CD4-positive, alpha-beta T cell treated with Interleukin-15 for 1 hour (primary cell): ENCODE data around the gene SLC1A4.
A peak's percentile ranks its signal among the peaks of the same experiment; 100 is the strongest.
"Not testable (repeated sequence)": the region's sequence is repeated elsewhere in the genome, so short reads cannot be mapped to it uniquely, and the experiment has no call there.

Experiments used
- DNase-seq: peaks from one replicate; pipeline ENCODE4 v3.0.0-alpha.2; 2020

The SLC1A4 gene

GRCh38 chr2:65027616-65028244 lies 38.5 kb downstream of the SLC1A4 start:
- no peak for DNase-seq

GRCh38 chr2:65030476-65031332 lies 41.5 kb downstream of the SLC1A4 start:
- DNase-seq, result no peak

DNA sequence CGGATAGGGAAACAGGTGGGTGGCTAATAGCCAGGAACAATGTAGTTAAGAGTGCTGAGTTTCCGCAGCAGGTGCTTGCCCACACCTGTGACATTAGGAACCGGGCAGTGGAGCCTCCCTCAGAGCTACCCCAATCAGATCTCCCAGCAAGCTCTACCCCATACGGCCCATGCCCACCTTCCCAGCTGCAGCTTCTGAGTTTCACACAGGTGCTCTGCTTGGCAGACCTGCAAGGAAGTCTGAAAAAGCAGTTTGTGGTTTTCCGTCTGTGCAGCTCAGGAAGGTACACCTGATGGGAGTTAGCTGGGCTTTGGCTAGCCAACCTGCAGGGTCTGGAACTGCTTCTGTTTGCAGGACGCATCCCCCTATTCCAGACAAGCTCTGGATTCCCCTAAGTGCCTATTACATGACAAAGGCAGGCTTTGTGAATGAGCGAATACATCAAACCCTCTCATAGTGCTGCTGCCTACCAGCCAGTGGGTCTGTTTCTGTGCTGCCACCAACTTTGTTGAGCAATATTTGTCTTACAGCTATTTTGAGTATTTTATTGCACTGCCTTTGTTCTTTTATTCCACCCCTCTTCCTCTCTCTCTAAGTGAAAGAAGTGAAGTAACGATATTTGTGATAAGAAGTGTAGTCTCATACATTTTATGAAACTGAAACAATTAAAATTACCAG lies 42.3 kb downstream of the SLC1A4 start:
- peak; percentile 31 for DNase-seq

- DNase-seq, result no peak
Observed at GRCh38 chr2:65032019-65032975, 43.1 kb downstream of the SLC1A4 start.

- DNase-seq, result no peak
Observed at GRCh38 chr2:65033178-65033577, 44.0 kb downstream of the SLC1A4 start.

DNA sequence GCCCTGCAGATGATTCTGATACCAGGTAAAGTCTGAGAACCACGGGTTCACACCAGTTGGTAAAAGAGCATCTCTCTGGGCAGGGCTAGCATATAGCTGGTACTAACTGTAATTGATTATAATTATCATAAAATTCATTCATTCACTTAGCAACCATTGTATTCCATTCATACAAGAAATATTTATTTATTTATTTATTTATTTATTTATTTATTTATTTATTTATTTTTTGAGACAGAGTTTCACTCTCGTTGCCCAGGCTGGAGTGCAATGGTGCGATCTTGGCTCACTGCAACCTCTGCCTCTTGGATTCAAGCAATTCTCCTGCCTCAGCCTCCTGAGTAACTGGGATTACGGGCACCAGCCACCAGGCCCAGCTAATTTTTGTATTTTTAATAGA lies 44.5 kb downstream of the SLC1A4 start:
- not testable (repeated sequence) for DNase-seq

DNA sequence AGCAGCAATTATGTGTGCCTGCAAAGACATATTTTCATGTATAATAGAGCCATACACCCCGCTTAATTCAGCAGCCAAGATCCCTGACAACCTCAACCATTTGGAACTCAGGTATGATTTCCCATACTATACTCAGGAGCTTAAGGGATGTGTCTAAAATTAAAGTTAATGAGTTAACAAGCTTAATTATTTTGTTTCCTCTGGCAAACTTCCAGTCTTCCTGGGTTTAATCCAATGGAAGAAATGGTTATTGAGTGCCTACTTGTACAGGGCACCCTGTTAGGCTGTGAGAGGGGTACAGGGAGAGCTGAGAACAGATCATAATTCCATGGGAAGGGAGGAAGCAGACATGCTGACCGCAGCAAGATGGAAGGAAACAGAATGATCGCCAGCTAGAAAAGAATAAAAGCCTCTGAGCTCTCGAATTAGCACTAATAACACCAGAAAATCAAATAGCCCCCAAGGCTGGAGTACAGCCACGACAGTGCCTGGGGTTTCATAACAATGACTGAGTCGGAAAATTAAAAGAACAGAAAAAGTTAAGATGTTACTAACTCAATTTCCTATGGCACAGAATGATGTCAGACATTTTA lies 46.2 kb downstream of the SLC1A4 start:
- no peak for DNase-seq

DNA sequence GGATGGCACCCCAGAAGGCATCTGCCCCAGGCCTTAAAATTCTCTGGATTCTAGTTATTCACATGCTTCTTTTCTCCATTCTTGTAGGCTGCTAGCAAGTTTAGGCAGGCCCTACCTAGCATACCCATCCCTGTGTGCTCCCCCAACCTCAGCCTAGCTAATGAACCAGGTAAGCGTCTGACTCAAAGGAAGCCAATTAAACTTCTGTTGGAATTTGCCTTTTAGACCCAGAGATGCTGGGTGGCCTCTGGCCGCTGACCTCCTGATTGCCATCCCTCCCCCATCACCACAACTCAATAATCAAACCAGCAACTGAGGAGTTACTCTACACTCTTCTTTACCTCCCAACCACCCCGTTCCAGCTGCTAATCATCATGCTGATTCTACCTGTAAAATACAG lies 48.0 kb downstream of the SLC1A4 start:
- DNase-seq, result no peak

DNA sequence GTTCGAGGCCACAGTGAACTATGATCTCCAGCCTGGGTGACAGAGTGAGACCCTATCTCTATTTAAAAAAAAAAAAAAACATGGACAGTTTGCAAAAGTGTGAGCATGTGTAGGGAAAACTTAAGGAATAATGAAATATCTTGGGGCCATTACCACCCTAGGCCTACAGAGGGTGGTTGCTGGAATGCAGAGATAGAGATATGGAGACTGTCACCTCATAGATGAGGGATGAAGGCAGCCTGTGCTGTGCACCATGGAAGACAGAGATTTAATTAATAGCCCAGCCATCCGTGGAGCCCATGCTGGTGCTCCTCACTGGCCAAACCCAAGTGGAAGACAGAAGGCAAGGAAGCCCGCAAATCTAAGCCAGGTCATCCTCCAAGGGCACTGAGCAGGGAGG lies 50.4 kb downstream of the SLC1A4 start:
- no peak for DNase-seq

DNA sequence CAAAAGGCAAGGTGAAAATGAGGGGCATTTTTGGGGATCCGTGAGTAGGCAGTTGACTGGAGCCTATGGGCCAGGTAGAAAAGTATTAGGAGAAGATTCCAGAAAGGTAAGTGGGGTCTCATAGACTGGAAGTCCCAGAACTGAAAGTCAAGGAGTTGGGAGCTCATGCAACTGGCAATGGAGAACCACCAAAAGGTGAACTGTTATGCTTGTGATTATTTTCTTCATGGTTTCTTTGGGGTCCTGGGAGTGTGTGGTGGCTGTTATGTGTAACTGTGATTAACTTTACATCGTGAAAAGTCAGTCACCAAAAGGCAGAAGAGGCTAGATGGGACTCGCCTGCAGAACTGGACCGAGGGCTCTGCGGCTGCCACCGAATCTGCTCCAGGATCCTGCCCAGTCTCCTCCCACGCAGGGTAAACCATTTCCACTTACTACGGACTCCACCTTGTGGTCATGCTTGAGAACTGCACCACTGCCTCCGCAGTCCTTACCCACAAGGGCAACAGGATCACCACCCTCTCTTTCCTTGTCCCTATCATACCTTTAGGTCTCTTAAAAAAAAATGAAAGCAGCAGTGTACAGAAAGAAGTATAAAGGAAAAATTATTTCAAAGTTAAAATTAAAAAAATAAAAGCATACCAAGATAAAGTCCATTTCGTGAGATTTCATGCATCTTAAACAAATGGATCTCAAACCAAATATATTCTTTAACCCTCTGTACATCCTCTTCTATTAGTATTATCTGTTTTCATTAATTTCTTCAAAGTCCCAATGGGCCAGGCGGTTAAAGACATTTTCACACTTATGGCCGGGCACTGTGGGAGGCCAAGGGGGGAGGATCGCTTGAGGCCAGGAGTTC lies 51.4 kb downstream of the SLC1A4 start:
- peak; percentile 78 for DNase-seq

DNA sequence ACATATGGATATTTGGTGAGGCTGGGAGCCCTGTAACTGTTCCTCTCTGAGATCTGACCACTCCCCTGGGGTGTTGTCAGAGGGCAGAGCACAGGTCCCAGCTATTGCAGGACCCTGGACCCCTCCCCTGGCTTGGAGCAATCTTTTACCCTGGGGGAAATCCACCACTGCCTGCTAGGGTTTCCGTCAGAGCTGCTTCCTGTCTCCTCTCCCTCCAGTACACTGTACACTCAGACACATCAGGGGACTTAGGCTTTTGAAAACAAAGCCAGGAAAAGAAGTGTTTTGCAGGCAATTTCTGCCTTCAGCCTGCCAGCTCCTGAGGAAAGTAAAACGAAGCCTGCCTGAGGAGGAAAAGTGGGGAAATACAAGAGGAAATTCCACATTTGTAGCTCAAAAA lies 53.8 kb downstream of the SLC1A4 start:
- DNase-seq, result no peak

- DNase-seq, result no peak
Observed at GRCh38 chr2:65044097-65044735, 55.0 kb downstream of the SLC1A4 start.

GRCh38 chr2:65045651-65046050 lies 56.5 kb downstream of the SLC1A4 start:
- no peak for DNase-seq

DNA sequence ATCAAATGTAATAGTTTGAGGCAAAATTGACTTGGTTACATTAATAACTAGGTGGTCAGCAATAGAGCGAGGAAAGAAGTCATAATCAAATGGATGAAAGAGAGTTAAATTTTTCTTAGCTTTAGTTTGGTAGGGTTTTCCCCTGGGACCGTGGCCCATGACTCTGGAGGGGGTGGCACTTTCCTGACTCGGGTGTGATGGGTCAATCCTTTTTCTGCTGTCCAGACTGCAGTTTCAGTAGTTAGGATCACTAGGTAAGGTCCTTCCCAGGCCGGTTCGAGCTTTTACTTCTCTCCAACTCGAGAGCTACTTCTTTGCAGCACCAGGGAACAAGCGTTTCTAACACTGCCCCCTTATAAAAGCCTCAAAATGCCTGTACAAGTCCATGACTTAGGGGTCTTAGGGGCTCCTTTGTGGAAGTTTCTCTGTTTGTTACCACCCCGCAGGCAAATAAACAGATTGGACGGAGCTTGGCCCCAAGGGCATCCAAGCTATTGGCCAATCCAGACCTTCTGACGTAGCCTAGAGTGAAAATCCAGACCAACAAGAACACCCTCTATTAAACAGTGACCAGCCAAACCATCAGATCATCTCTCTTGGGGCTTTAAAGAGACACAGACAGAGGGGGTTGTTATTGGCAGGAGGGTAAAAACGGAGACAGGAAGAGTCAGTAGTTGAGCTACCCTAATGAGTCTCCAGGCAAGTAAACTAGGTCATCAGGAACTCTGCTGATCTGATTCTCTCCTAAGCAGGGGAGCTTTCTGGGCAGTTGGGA lies 57.6 kb downstream of the SLC1A4 start:
- no peak for DNase-seq

DNA sequence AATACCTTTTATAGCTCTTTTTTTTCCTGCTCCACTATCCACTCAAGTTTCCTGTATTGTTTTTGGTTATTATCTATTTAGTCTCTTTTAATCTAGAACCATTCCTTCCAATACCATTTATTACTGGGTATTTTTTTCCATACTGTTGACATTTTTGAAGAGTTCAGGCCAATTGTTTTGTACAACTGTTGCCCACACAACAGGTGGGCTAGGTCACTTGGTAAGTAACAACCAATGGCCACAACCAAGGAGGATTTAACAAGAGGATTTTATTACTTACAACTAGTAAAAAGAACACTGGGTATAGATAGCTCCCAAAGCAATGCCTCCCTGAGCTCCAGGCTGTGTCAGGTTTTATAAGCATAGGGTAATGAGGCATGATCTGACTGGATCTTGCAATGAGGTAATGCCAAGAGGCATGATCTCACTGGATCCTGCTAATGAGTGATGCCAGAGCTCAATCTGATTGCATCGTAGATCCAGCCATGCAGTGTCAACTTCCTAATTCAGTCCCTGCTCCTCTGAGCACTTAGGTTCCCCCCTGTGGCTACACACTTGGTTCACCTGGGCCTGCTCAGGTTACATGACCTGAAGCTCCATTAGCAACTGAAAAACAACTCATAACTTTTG lies 59.9 kb downstream of the SLC1A4 start:
- DNase-seq, result no peak

DNA sequence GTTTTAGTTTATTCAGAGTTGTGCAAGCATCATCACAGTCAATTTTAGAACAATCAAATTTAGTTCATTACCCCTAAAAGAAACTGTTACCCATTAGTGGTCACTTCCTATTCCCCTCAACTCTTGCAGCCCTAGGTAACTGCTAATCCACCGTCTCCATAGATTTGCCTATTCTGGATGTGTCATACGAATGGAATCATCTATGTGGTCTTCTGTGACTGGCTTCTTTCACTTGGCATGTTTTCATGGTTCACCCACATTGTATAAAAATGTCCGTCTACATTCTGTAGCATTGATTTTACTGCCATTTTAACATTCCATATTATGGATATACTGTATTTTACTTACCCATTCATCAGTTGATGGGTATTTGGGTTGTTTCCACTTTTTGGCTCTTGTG lies 61.7 kb downstream of the SLC1A4 start:
- no peak for DNase-seq

GRCh38 chr2:65053199-65053598 lies 64.0 kb downstream of the SLC1A4 start:
- DNase-seq, result peak; percentile 64

GRCh38 chr2:65054749-65055421 lies 65.7 kb downstream of the SLC1A4 start:
- no peak for DNase-seq
